CD4-positive, alpha-beta T cell treated with Interleukin-4 for 4 hours (primary cell): ENCODE results near the gene ADORA2A.

ENCODE experiments used
- DNase-seq: peaks from one replicate; pipeline ENCODE4 v3.0.0-alpha.2; 2020

The ADORA2A gene

DNA sequence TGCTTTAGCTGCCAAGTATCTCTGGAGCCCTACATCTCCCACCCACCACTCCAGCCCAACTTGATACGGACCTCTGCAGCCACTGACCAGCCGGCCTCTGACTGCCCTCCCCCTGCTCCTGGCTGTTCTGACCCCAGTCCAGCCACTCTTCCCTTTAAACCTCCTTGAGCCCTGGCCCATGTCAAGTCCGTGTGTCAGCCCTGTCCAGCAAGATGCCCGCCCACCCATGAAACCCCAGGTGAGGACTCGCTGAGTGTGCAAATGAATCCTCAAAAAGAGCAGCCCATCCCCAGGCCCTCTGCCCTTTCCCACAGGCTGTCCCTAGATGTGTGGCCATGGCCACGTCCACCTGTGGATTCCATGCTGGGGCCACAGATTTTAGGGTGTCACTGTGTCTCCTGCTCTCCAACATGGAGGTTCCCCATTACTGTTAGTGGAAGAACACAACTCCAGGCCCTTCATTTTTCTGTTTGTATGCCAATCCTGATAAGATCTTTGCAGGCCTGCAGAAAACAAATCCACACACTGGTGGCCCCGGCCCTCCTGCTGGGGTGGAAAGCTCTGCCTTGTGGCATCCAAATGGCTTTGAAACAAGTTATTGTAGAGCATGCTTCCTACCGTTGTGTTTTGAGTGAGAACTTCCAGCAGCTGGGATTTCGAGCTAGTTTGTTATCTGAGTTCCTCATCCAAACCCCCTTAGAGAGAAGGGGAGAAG is 22.7 kb upstream of the ADORA2A start:
- DNase-seq, result no peak

- no peak for DNase-seq
Measured at GRCh38 chr22:24405631-24406321, 21.6 kb upstream of the ADORA2A start.

DNA sequence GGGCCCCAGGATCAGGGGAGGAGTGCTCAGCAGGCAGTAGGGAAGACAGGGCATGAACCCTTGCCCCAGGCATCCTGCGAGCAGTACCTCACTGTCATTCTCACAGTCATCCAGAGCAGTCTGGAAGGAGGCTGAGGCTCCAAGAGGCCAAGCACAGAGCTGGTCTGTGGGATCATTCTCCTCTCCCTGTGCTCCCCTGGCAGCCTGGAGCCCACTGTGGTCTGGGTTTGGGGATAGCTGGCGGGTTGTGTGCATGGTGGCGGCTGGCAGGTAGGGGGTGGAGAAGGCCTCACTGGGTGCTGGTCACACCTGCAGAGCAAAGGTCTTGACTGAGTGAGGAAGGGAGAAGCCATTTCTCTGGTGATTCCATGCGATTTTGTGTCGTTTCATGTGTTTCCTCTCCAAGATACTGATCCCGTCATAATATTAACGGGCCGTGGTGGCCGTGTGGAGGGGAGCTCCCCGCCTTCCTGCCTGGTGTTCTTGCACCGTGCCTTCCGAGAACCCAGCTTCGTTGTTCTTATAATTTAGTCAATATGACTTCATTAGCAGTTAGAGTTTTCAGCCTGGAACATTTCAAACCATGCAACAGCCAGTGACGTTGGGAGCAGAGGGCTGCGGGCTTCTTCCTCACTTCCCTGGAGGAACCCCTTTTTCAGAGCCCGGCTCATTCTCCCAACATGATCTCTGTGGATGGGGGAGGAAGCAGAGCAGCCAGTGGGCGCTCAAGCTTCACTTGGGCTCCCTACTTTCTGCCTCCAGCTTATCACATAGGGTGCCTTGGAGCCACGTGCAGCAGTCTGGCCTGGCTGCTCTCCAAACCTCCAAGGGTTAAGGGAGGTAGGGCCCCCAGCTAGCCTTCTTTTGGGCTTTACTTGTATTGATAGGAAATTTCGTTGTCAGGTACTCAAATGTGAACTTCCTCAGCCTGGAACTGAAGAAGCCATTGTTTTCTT is 20.8 kb upstream of the ADORA2A start:
- no peak for DNase-seq

GRCh38 chr22:24407278-24407665 is 20.1 kb upstream of the ADORA2A start:
- no peak for DNase-seq

- DNase-seq, result no peak
Measured at GRCh38 chr22:24407884-24408283, 19.5 kb upstream of the ADORA2A start.

- no peak for DNase-seq
Measured at GRCh38 chr22:24408630-24409029, 18.8 kb upstream of the ADORA2A start.

DNA sequence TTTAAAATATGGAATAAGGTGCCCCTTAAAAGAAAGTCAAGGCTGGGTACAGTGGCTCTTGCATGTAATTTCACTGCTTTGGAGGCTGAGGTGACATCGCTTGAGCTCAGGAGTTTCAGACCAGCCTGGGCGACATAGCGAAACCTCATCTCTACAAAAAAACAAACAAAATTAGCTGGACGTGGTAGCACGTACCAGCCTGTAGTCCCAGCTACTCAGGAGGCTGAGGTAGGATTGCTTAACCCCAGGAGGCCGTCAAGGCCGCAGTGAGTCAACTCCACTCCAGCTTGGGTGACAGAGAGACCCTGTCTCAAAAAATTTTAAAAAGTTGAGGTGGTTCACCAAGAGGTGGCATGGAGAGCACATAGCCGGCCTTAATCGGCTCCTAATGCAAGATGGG is 17.7 kb upstream of the ADORA2A start:
- no peak for DNase-seq

GRCh38 chr22:24410110-24410856 is 17.1 kb upstream of the ADORA2A start:
- peak; percentile 48 for DNase-seq

DNA sequence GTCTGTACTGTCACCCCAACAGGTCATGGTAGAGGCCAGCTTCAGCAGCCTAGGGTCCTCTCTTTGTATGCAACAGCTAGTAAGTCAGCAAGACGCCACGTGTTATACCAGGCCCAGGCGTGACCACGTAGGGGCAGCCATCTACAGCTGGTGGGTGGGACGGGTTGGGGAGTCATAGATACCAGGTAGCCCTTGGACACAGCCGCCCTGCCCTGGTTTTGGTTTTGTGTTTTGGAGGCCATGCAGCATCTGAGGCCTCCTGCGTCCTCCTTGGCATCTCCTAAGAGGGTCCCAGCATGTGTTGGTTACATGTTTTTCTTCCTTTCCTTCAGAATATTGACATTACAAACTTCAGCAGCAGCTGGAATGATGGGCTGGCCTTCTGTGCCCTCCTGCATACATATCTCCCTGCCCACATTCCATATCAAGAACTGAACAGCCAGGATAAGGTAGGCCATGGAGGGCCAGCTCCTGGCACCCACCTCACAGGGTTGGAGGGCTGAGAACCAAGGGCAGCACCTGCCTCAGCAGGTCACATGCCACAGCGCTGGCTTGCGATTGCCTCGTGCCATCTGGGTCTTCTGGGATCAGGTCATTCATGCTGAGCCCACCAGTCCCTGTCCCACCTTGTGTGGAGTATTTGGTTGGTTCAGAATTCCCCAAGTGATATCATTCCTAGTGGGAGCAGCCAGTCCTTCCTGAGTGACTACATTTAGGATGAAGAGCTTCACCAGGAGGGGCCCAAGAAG is 16.0 kb upstream of the ADORA2A start:
- no peak for DNase-seq

GRCh38 chr22:24412274-24412673 is 15.1 kb upstream of the ADORA2A start:
- DNase-seq, result no peak

- no peak for DNase-seq
Measured at GRCh38 chr22:24413271-24413670, 14.1 kb upstream of the ADORA2A start.

DNA sequence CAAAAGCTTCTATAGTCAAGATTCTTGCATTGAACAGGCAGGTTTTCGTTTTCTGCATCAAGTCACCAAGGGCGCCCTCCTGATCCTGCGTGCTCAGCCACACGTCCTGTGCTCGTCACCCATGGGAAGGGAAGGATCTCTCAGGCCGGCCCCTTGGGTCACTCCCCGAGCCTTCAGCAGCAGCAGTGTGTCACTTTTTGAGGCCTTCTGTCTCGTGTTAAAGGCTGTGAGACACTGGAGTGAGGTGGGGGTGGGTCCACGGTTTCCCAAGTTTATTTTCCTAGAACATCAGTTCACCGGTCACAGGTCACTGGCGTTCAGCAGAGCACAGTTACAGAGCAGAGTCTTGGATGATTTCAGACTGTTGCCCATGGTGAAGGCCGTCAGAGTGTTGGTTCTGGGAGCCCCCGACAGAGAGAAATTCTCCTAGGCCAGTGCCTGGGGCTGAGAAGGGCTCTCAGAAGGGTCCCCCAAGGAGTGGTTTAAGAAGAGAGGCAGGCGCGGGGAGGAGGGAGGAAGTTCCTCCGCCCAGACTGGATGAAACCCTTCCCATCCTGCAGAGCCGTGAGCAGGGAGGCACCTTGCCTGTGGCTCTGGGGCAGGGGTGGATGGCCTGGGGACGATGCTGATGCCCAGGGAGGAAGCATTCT is 13.5 kb upstream of the ADORA2A start:
- DNase-seq, result no peak

DNA sequence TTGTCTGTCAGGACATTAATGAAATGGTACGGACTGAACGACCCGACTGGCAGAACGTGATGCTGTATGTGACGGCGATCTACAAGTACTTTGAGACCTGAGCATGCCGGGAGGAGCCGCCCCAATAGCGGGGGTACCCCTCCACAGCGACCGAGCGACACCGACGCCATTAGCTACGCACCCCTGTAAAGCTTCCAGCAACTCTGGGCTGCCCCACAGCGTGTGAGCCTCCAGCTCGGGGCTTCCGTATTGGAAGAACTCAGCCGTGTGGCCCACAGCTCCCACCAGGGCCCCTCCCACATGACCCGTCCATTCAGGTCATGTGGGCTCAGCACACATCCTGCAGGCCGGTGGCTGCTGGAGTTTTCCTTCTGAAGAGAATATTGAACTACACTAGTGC is 12.9 kb upstream of the ADORA2A start:
- DNase-seq, result no peak

DNA sequence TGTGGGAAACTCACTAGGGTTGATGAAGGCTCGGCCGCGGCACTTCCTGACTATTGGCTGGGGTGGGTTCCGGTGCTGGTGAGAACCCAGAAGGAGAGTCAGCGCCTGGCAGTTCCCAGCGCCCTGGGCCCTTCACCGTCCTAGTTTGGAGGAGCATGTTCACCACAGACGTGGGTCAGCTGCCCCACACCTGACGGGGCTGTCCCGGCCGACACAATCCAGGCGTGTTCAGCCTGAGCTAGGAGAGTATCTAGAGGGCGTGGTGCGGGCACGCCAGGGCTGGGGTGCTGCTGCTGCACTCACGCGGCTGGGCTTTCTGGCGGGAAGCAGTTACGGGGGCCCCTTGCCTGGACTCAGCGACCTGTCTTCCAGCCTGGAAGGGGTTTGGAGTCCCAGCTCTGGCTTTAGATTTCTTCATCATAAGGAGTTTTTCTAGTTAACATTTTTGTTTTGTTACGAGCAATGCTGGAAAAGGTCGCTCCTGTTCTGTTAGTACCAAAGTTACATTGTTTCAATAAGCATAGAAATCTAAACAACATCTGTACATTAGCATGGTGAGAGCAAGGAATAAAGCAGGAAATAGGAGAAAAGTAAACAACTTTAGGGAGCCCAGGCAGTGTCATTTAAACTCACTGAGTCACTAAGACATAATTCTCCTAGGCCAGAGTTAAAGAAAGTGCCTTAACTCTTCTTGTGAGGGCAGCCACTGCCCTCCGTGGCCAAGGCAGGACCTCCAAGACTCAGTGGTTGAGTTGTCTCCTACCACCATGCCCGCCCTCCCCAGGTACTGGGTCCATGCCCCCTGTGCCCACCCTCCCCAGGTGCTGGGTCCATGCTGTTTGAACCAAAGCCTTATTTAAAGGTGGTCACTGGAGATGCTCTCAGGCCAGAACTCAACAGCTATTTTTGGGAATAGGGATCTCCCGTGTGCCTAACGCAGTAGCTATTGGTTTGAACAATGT is 12.1 kb upstream of the ADORA2A start:
- DNase-seq, result no peak

- DNase-seq, result no peak
Measured at GRCh38 chr22:24416095-24416494, 11.3 kb upstream of the ADORA2A start.

- DNase-seq, result no peak
Measured at GRCh38 chr22:24416611-24417010, 10.8 kb upstream of the ADORA2A start.

GRCh38 chr22:24417200-24417599 is 10.2 kb upstream of the ADORA2A start:
- no peak for DNase-seq

- no peak for DNase-seq
Measured at GRCh38 chr22:24417901-24418641, 9.3 kb upstream of the ADORA2A start.

- DNase-seq, result no peak
Measured at GRCh38 chr22:24418786-24419474, 8.5 kb upstream of the ADORA2A start.
